Cortex of kidney (tissue), 1 donor: ENCODE results near the gene PIGB.
"Not testable (repeated sequence)": the region's sequence is repeated elsewhere in the genome, so short reads cannot be mapped to it uniquely, and the experiment has no call there.

Experiments
- DNase-seq: peaks from one replicate; lab custom pipeline; 2025; lab: John Stamatoyannopoulos, UW

Gene PIGB

DNA sequence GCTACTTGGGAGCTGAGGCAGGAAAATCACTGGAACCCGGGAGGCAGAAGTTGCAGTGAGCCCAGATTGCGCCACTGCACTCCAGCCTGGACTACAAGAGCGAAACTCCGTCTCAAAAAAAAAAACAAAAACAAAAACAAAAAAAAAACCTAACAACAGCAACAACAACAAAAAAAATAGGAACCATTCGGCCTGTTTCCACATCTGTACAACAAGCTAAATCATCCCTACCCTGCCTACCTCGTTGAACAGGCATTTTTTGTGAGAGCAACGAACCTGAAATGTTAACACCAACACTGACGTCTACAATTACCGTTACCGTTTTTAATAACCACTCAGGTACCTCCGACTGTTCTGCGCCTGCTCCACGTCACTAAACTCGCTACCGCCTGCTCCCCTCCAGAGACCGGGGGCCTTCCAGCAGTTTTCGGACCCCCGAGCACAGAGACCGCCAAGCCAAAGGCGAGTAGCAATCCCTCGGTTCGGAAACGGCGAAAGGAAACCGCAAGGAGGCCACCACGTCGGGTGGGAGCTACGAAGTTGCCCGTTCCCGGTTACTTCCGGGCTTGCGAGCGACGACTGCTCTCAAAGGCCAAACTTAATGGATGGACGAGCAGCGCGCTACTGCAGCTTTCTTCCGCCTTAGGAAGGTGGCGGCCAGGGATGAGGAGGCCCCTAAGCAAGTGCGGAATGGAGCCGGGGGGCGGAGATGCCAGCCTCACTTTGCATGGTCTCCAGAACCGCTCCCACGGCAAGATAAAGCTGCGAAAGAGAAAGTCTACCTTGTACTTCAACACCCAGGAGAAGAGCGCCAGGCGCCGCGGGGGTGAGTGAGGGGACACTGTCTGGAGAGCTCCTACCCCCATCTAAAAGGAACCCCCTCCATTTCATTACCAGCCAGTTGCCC is at the start of gene PIGB, which contains the start of gene PIGBOS1:
Gene PIGB (plus strand): TSS at position 635 of the 907 bp plus-strand sequence. CDS start 29 bp downstream, at position 664.
Gene PIGBOS1 (minus strand): TSS at position 536 of the 907 bp plus-strand sequence. CDS start 1,331 bp downstream, outside the sequence.
- no peak for DNase-seq

- no peak for DNase-seq
These were observed 48.7 kb upstream of the PIGB start for GRCh38 chr15:55270291-55270690.

GRCh38 chr15:55276324-55276723 is 42.7 kb upstream of the PIGB start:
- DNase-seq = no peak

- DNase-seq = no peak
These were observed 41.9 kb upstream of the PIGB start for GRCh38 chr15:55277116-55277564.

GRCh38 chr15:55277715-55278114 is 41.3 kb upstream of the PIGB start:
- DNase-seq = no peak

DNA sequence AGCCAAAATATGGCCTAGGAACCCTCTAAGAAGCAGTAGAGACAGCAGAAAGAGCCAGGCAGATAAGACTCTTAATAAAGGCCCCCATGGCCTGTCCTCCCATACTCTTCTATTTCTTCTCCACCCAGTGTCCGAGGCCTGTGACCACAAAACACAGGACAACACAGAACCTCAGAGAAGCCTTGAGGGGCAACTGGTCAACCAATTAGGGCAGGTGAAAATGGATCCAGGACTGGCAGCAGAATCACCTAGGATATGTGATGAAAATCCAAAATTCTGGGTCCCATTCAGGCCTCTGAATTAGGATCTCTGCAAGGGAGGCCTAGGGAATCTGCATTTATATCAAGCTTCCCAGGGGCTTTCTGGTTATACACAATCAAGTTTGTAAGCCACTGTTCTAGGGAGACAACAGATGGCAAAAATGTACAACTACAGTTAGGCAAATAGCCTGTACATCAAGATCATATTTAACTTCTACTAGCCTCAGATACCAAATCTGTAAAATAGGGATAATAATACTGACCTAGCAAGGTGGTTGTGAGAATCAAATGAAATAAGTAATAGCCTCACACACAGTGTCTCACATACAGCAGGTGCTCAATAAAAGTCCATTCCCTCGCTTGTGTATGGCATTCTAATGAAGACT is 39.8 kb upstream of the PIGB start:
- no peak for DNase-seq

DNA sequence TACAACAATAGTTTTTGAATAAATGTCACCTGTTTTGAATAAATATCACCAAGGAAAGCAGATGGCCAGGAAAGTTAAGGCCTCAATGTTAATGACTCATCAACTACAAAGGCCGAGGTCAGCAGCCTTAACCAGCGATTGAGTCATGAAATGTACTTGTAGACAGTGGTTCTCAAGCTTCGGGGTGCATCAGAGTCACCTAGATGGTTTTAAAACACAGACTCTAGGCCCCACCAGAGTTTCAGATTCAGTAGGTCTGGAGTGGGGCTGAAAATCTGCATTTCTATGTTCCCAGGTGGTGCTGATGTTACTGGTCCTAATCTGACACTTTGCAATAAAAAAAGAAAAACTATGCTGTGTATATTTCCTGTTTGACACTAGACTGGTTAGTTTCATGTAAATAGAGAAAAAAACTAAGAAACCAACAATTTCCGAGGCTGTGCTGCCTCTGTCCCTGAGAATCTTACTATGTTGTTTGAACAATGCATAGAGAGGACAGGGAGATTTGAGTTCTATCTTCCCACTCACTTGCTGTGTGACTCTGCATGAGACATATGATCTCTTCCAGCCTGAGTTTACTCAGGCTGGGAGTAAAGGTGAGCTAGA is 39.2 kb upstream of the PIGB start:
- no peak for DNase-seq

DNA sequence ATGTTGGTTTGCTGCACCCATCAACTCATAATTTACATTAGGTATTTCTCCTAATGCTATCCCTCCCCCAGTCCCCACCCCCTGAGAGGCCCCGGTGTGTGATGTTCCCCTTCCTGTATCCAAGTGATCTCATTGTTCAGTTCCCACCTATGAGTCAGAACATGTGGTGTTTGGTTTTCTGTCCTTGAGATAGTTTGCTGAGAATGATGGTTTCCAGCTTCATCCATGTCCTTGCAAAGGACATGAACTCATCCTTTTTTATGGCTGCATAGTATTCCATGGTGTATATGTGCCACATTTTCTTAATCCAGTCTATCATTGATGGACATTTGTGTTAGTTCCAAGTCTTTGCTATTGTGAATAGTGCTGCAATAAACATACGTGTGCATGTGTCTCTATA is 38.4 kb upstream of the PIGB start:
- DNase-seq = not testable (repeated sequence)

GRCh38 chr15:55281517-55282228 is 37.3 kb upstream of the PIGB start:
- DNase-seq = no peak

- no peak for DNase-seq
These were observed 36.7 kb upstream of the PIGB start for GRCh38 chr15:55282284-55282833.

DNA sequence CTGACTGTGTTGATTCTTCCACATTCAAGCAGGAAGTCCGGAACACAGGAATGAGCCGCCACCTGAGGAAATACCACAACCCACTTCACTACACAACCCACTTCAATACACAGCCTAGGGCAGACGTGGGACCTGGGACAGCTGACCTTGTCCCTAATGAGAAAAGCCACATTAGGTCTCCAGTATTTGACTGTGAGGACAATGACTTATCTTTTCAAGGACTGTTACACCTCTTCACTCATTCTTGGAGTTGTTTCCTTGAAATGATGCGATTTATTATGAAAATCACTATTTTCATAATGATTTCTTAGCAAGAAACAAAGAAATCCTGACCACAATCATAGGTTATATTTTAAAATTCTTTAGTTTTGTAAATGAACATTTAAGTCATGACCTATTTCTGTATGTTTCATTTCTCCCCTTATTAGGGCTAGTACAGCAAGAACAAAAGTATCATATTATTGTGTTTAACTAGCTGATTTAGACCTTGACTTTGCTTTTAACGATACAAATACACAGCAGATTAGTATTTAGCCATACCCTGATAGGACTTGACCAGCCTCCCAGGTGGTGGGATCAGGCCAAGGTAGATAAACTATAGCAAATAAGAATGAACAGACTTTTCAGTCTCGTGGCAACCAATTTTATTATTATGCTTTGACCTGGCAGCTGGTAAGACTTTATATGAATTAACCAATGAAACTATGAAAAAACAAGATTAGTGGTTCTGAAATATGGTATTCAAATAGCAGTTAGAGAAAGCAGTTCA is 35.5 kb upstream of the PIGB start:
- DNase-seq = no peak

- DNase-seq = no peak
These were observed 34.6 kb upstream of the PIGB start for GRCh38 chr15:55284426-55284825.

DNA sequence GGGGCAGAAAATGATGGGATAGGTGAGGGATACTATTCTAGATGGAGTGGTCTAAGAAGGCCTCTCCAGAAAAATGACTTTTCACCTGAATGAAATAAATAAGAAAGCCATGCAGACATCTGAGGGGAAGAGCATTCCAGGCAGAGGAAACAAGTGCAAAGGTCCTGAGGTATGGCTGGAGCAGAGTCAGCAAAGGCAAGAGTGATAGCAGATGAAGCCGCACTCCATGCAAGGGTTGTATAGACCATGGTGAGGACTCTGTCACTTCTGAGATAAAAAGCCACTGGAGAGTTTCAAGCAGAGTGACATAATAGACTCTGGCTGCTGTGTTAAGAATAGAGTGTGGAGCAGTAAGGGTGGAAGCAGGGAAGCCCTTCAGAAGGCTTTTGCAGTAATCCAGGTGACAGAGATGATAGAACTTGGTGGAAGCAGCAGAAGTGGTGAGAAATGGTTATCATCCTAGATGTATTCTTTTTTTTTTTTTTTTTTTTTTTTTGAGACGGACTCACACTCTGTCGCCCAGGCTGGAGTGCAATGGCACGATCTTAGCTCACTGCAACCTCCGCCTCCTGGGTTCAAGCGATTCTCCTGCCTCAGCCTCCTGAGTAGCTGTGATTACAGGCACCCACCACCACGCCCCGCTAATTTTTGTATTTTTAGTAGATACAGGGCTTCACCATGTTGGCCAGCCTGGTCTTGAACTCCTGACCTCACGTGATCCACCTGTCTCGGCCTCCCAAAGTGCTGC is 32.4 kb upstream of the PIGB start:
- DNase-seq = not testable (repeated sequence)

- DNase-seq = no peak
These were observed 30.9 kb upstream of the PIGB start for GRCh38 chr15:55288006-55288717.

- no peak for DNase-seq
These were observed 29.8 kb upstream of the PIGB start for GRCh38 chr15:55289011-55289745.

DNA sequence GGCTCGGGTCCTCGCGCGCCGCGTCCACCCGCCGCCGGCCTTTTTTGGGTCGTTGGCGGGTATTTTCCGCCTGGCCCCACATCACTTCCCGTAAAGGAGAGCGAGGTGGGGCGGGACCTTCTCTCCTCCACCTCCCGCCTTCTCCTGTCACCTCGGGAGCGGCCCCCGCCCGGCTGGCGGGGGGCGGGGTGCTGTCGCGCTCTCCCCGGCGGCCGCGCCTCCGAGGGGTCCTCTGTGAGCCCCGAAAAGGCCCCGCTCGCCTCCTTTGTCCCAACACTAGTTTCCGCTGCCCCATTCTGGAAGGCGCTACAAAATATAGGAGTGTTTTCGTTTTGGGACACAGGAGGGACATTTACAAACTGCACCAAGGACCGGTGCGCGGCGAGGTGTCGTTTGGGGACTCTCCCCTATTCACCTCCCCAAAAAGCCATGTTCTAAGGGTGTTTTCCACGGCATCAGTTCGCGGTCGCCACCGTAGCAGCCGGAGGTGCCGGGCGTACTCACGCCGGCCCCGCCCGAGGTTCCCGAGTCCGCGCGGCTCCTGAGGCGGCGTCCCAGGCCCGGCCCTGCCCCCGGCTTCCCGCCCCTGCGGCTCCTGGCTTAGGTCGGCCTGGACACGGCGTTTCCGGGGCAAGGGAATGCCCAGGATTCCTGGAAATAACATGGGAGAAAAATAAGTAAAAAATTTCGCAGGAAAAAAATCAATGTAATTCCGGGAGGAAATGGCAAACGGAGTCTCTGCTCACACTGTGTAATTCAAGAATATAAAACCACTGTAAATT is 29.1 kb upstream of the PIGB start, which contains the start of gene RAB27A:
Gene RAB27A (minus strand): TSS at position 68 of the 782 bp plus-strand sequence. CDS start 54,879 bp downstream, outside the sequence.
- DNase-seq = no peak

GRCh38 chr15:55290528-55291057 is 28.4 kb upstream of the PIGB start:
- DNase-seq = peak; percentile 25
